Parathyroid adenoma (tissue), 2 donors: ENCODE data around the gene SPPL3.

Source experiments
- H2AFZ ChIP-seq: fragments of 300-600 bp; sonication (generic); one replicate; pipeline ENCODE4 v1.7.0; 2017; ENCODE audit warnings: antibody characterized with exemption, mild to moderate bottlenecking
- H3K27ac ChIP-seq: fragments of 300-600 bp; sonication (generic); one replicate; pipeline ENCODE4 v1.7.0; 2017
- H3K27me3 ChIP-seq: fragments of 300-600 bp; sonication (generic); one replicate; pipeline ENCODE4 v1.7.0; 2017; ENCODE audit warnings: low read length; ENCODE audit not compliant: control insufficient read depth, insufficient read depth
- H3K36me3 ChIP-seq: fragments of 300-600 bp; sonication (generic); one replicate; pipeline ENCODE4 v1.7.0; 2017; ENCODE audit warnings: low read length; ENCODE audit not compliant: control insufficient read depth, insufficient read depth
- H3K4me1 ChIP-seq: fragments of 300-600 bp; sonication (generic); one replicate; pipeline ENCODE4 v1.7.0; 2017; ENCODE audit warnings: control low read depth
- H3K4me2 ChIP-seq: fragments of 300-600 bp; sonication (generic); one replicate; pipeline ENCODE4 v1.7.0; 2017; ENCODE audit warnings: low read length
- H3K4me3 ChIP-seq: fragments of 300-600 bp; sonication (generic); one replicate; pipeline ENCODE4 v1.7.0; 2017; ENCODE audit warnings: low read depth, low read length
- H3K79me2 ChIP-seq: fragments of 300-600 bp; sonication (generic); one replicate; pipeline ENCODE4 v1.7.0; 2017; ENCODE audit warnings: control low read depth
- H3K9ac ChIP-seq: fragments of 300-600 bp; sonication (generic); one replicate; pipeline ENCODE4 v1.7.0; 2017; ENCODE audit warnings: mild to moderate bottlenecking
- H3K9me3 ChIP-seq: fragments of 300-600 bp; sonication (generic); one replicate; pipeline ENCODE4 v1.7.0; 2017; ENCODE audit warnings: low read length; ENCODE audit not compliant: control insufficient read depth
- TF ChIP-seq, protein P1 (sequence below): fragments of 300-600 bp; sonication (generic); IDR thresholded peaks from one replicate; pipeline ENCODE4 v1.7.0; 2017; ENCODE audit warnings: antibody characterized with exemption, mild to moderate bottlenecking
- donor health status: primary hyperparathyroidism.

Gene SPPL3

GRCh38 chr12:120722784-120723183, 181.4 kb downstream of the SPPL3 start:
- H3K79me2 ChIP-seq, result peaks cover 5% of the 10 kb centered on the region
- no peak overlapping the region for H2AFZ ChIP-seq
- H3K9me3 ChIP-seq, result no peaks in the 10 kb centered on the region
- no peaks in the 10 kb centered on the region for H3K4me1 ChIP-seq
- H3K27ac ChIP-seq, result no peak overlapping the region
- no peak overlapping the region for H3K9ac ChIP-seq
- H3K4me3 ChIP-seq, result no peak overlapping the region
- TF ChIP-seq, protein P1, sequence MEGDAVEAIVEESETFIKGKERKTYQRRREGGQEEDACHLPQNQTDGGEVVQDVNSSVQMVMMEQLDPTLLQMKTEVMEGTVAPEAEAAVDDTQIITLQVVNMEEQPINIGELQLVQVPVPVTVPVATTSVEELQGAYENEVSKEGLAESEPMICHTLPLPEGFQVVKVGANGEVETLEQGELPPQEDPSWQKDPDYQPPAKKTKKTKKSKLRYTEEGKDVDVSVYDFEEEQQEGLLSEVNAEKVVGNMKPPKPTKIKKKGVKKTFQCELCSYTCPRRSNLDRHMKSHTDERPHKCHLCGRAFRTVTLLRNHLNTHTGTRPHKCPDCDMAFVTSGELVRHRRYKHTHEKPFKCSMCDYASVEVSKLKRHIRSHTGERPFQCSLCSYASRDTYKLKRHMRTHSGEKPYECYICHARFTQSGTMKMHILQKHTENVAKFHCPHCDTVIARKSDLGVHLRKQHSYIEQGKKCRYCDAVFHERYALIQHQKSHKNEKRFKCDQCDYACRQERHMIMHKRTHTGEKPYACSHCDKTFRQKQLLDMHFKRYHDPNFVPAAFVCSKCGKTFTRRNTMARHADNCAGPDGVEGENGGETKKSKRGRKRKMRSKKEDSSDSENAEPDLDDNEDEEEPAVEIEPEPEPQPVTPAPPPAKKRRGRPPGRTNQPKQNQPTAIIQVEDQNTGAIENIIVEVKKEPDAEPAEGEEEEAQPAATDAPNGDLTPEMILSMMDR, result no peak
- no peak overlapping the region for H3K4me2 ChIP-seq
- no peaks in the 10 kb centered on the region for H3K36me3 ChIP-seq
- no peaks in the 10 kb centered on the region for H3K27me3 ChIP-seq

DNA sequence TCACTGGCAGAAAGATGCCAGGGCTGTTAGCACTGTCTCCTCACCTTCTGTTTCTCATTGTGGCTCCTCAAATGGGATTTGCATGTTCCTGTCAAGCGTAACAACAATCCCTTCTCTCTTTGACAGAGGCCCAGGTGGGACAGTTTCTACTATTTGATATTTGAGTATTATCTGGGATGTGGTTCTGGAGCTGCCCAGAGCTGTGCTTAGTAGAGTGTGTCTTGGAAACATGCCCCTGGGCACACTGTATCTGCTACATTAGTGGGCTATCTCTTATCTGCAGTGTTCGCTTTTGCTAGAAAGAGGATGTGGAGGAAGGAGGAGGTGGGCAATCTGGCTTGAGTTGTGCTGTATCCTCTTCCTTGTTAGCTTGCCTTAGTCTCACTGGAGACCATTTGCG, 182.3 kb downstream of the SPPL3 start:
- H3K9ac ChIP-seq, result no peak overlapping the region
- no peaks in the 10 kb centered on the region for H3K36me3 ChIP-seq
- no peaks in the 10 kb centered on the region for H3K9me3 ChIP-seq
- no peaks in the 10 kb centered on the region for H3K27me3 ChIP-seq
- no peak overlapping the region for H3K27ac ChIP-seq
- TF ChIP-seq, protein P1, result no peak
- H3K4me3 ChIP-seq, result no peak overlapping the region
- peaks cover 5% of the 10 kb centered on the region for H3K79me2 ChIP-seq
- H3K4me1 ChIP-seq, result no peaks in the 10 kb centered on the region
- no peak overlapping the region for H2AFZ ChIP-seq
- H3K4me2 ChIP-seq, result no peak overlapping the region

- Histone ChIP-seq H3K4me1 (no peaks in the 10 kb centered on the region), H2AFZ (no peak overlapping the region), H3K36me3 (no peaks in the 10 kb centered on the region), H3K27ac (no peak overlapping the region), H3K9ac (no peak overlapping the region), H3K27me3 (no peaks in the 10 kb centered on the region), H3K79me2 (peaks cover 11% of the 10 kb centered on the region), H3K4me2 (no peak overlapping the region), H3K4me3 (no peak overlapping the region), H3K9me3 (no peaks in the 10 kb centered on the region)
- TF ChIP-seq, protein P1, result no peak
Measured at GRCh38 chr12:120720987-120721801, 183.0 kb downstream of the SPPL3 start.

DNA sequence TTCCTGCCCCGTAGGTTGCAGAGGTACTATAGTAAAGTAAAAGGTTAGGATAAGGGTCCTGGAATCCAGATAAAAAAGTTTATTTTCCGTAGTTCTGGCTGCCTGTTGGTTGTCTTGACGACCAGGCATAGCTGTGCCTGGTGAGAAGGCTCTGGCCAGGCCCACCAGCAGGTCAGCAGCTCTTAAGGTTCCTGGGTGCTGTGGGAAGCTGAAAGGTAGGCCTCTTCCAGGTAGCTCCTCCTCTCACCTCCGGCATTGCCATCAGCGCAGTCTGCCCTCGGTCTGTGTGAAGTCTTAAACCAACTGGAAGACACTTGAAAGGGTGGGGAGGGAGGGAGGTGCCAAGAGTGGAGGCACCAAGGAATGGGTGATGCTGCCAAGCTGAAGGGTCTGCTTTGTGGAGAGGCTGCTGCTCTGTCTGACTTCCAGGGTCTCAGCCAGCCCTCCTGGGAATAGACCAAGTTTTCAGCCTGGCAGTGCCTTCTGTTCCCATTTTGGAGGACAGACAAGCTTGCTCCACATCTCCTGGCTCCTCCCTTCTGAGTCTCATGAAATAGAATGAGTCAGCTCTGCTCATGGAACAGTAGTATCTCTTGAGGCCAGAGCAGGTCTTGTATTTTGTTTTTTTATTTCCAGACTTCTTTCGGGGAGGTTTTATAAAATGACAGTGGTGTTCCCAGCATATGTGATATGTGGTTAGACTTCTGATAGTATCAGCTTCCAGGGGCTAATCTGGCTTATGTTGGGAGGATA, 183.7 kb downstream of the SPPL3 start:
- TF ChIP-seq, protein P1, result no peak
- no peak overlapping the region for H3K4me2 ChIP-seq
- no peaks in the 10 kb centered on the region for H3K27me3 ChIP-seq
- H3K27ac ChIP-seq, result no peak overlapping the region
- no peaks in the 10 kb centered on the region for H3K9me3 ChIP-seq
- H3K4me3 ChIP-seq, result no peak overlapping the region
- H3K9ac ChIP-seq, result no peak overlapping the region
- no peak overlapping the region for H2AFZ ChIP-seq
- peaks cover 19% of the 10 kb centered on the region for H3K79me2 ChIP-seq
- no peaks in the 10 kb centered on the region for H3K4me1 ChIP-seq
- no peaks in the 10 kb centered on the region for H3K36me3 ChIP-seq
